Glomerular visceral epithelial cell (primary cell): ENCODE results near the gene B4GALT5.
"Not testable (repeated sequence)": the region's sequence is repeated elsewhere in the genome, so short reads cannot be mapped to it uniquely, and the experiment has no call there.

ENCODE experiments used
- DNase-seq: peaks from one replicate; pipeline ENCODE4 v3.0.0-alpha.2; 2016; ENCODE audit errors: extremely low spot score

Gene B4GALT5

GRCh38 chr20:49630396-49630951 is 83.2 kb downstream of the B4GALT5 start:
- DNase-seq = no peak

GRCh38 chr20:49629606-49630005 is 84.1 kb downstream of the B4GALT5 start:
- no peak for DNase-seq

GRCh38 chr20:49628280-49628679 is 85.4 kb downstream of the B4GALT5 start:
- DNase-seq = not testable (repeated sequence)

- DNase-seq = no peak
Measured at GRCh38 chr20:49627329-49627761, 86.3 kb downstream of the B4GALT5 start.

- not testable (repeated sequence) for DNase-seq
Measured at GRCh38 chr20:49624988-49625387, 88.7 kb downstream of the B4GALT5 start.

- DNase-seq = no peak
Measured at GRCh38 chr20:49624317-49624716, 89.4 kb downstream of the B4GALT5 start.

GRCh38 chr20:49622243-49622642 is 91.4 kb downstream of the B4GALT5 start:
- no peak for DNase-seq

GRCh38 chr20:49620364-49621240 is 93.1 kb downstream of the B4GALT5 start:
- no peak for DNase-seq

- DNase-seq = no peak
Measured at GRCh38 chr20:49619113-49620048, 94.3 kb downstream of the B4GALT5 start.

- no peak for DNase-seq
Measured at GRCh38 chr20:49618289-49618688, 95.4 kb downstream of the B4GALT5 start.

- DNase-seq = not testable (repeated sequence)
Measured at GRCh38 chr20:49617394-49617793, 96.3 kb downstream of the B4GALT5 start.

GRCh38 chr20:49616154-49617007 is 97.3 kb downstream of the B4GALT5 start:
- DNase-seq = no peak

- DNase-seq = peak; percentile 50
Measured at GRCh38 chr20:49615401-49616153, 98.1 kb downstream of the B4GALT5 start.

GRCh38 chr20:49615051-49615400 is 98.7 kb downstream of the B4GALT5 start:
- not testable (repeated sequence) for DNase-seq

GRCh38 chr20:49614338-49615050 is 99.2 kb downstream of the B4GALT5 start:
- no peak for DNase-seq

- DNase-seq = no peak
Measured at GRCh38 chr20:49612127-49612738, 101.4 kb downstream of the B4GALT5 start.

GRCh38 chr20:49611539-49612126 is 102.0 kb downstream of the B4GALT5 start:
- not testable (repeated sequence) for DNase-seq

- DNase-seq = peak; percentile 77
Measured at GRCh38 chr20:49610691-49611538, 102.8 kb downstream of the B4GALT5 start.
